NCI-H526 treated with DMSO at 0.1 percent for 48 hours (cell line): ENCODE results near the gene SIRPB1.
"Not testable (repeated sequence)": the region's sequence is repeated elsewhere in the genome, so short reads cannot be mapped to it uniquely, and the experiment has no call there.

Experiments
- DNase-seq: peaks from one replicate; lab custom pipeline; 2025; lab: John Stamatoyannopoulos, UW

SIRPB1 gene

DNA sequence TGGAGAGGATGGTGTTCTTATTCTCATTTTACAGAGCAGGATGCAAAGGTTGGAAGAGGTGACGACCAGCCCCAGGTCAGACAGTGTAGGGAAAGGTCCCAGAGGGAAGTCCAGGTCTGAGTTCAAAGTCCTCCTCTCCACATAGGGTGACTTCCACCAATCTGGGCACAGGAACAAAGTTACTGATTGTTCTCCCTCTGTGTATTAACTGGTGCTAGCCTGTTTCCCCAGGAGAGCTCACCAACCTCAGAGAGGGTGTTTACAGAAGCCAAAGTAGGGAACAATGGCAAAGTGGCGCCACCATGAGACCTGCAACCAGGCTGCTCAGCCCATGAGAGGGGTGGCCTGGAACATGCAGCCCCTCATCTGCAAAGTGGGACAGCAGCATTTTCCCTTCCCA is 16.8 kb upstream of the SIRPB1 start:
- DNase-seq = no peak

DNA sequence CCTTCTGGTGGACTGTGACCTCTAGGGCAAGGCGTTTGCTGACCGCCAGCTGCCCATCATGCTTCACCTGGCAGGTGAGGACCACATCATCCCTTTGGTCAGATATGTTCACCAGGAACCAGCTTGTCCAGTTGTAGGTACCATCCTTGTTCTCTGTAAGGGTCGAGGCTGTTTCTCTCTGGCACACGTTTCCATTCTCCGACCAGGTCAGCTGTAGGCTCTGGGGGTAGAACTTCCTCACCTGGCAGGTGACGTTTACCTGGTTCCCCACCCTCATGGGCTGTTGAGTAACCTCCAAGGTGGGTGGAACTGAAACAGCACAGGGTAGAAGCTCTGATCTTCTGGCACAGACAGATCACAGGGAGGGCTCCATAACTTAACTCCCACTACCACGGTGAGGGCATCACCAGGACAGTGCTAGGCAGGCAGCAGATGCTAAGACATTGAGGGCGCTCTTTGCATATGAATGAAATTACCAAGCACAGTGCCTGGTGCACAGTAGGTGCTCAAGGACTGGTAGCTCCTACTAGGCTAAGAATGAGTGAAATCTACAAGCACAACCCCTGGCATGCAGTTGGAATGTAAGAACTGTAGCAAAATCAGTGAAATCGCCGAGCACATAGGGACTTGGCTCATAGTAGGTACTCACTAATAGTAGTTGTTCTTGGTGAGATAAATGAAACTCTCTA is 15.6 kb upstream of the SIRPB1 start:
- no peak for DNase-seq

DNA sequence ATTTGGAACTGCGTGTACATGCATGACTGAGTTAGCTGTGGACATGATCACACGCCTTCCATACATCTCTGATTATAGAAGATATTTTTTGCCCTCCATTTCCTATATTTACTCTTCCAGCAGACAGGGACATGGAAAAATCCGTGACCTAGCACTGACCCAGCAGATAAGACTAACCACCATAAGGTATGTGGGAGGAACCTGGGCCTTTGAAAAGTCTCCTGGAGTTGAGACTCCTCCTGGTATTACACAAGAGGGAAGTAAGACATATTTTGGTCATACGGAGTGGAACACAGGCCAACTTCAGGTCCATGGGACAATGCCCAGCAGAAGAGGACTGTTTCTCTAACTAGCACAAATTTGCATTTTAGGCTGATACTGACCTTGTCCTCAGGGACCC is 13.7 kb upstream of the SIRPB1 start:
- no peak for DNase-seq

DNA sequence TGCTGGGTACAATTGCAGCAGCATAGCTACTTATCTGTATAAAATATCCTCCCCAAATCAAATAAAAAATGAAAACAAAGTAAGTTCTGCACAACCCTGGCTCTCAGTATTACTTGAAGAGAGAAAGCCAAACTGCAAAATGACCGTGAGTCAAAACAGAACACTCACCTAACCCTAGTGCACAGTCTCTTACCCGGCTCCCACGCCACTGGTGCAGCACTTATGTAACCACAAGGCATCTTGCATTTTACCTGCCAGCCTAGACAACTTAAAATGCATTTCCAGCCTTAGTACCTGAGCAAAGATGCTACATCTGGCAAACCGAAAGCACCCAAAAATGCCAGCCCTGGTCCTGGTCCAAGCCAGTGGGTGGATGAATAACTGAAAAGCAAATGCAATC is 12.4 kb upstream of the SIRPB1 start:
- no peak for DNase-seq

DNA sequence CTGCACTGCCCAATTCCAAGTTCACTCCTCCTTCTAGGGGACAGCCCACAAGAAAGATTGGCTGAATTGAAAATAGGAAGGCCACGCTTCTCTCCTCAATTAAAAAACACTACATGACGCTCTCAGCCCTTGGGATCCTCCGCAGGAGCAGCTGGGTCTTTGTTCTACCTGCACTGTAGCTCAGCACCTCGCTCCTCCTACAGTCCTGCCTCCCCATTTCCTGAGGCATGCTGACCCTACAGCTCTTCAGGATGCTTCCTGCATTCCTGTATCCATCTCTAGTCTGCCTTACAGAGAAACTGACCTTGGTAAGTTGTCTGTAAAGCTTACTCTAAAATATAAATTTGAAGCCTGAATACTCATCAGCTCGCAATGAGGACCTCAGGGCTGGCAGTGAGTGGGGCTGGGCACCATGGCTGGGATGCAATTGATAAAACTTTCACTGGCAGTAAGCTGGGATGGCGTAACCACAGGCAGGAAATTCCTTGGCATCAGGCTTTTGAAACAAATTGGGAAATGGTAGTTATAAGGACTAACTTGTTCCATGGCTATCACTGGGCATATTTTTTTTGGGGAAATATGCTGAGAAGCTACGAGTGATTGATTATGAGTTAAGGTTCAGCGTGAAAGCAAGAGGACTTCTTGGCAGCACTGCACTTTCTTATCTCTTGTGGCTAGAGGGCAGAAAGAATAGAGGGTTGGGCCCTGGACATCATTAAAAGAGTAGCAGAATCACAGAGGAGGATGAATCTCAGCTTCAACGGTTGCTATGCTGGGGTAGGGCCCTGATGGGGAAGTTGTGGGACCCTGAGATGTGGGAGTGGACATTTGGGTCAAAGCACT is 11.7 kb upstream of the SIRPB1 start:
- DNase-seq = no peak

DNA sequence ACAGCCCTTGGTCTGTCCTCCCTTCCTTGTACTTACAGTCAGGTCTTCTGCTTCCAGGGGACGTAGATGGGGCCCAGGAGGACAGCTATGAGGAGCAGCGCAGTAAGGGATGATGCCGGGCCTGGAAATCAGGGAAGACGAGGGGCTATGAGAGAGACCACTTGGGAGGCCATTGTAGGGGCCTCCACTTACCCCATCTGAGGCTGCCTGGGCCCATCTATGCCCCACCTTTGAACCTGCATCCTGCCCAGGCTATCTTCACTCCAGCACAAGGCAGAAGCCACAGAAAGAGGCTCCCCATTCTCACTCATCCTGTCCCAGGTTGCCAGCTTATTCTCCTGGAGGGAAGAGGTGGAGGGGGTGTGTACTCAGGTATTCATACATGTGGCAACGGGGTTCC is 10.4 kb upstream of the SIRPB1 start:
- DNase-seq = no peak

DNA sequence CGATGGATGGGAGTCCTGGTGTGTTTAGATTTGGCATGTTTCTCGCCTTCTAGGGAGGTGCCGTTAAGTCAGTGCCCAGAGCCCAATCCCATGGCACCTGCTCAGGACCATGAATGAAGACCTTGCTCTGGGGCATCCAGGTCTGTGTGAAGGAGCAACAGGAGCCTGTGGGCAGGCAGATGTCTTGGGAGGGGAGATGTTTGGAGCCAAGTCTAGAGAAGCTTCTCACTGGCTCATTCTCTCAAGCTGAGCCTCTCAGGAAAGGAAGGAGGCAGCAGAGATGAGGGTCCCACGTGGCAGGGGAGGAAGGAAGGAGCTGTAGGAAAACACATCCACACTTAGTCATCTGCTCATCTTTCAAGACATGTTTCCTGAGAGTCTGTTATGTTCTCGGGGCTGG is 9.5 kb upstream of the SIRPB1 start:
- no peak for DNase-seq

DNA sequence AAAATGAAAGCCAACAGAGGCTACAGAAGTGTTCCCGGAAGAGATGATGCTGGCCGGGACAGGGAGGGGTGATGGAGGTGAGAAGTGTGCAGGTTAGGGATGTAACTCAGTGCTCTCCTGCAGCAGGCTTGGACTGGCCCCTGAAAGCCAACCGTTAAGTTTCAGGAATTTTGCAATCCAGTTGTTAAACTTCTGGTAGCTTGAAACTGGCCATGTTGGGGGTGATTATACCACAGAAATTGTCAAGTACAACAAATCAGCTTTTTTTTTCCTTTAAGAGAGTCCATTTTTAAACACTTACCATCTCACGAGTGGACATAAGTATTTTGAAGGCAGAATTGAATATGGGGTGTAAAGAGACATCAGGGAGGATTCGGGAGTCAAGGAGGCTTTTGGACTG is 8.8 kb upstream of the SIRPB1 start:
- DNase-seq = no peak

DNA sequence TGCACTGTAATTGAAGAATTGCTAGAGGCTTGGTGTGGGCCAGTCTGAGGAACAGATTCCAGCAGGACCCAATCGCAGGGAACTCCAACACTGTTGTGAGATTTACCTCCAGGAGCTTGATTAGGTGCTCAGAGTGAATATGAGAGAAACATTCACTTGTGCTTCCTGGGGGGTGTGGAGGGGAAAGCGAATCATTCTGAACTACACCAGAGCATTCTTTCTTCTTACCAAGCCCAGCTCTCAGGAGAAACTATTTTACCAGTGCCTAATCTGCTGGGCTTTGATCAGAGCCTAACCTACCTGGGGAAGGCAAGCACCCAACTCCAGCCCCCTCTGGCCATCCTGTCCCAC is 7.4 kb upstream of the SIRPB1 start:
- no peak for DNase-seq

DNA sequence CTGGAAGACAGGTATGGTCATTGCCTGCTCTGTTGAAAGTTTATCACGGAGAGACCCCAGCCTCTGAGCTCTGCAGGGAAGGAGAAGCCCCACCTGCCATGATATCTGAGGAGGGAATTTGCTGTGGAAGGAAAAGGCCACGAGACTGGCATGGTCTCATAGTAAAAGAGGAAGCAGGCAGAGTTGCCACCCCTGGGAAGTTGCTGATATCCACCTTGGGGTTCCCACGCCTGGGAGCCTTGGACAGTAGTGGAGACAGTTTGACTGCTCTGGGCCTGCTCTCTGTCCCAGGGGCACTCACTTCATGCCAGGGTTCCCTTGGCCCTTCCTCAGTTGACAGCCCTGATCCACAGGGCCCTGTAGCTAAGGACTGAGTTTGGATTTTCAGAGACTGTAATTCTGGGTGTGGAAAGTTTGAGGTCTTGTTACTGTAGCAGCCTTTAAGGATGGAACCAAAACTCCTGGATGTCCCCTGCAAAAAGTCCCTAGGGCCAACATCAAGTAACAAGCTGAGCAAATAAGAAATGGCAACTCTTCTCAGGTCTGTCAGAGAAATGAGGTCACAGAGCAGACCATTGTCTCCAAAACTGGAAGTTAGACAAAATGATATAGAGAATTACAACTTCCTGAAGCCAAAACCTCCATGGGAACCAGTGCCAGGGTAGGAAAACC is 6.9 kb upstream of the SIRPB1 start:
- DNase-seq = no peak

DNA sequence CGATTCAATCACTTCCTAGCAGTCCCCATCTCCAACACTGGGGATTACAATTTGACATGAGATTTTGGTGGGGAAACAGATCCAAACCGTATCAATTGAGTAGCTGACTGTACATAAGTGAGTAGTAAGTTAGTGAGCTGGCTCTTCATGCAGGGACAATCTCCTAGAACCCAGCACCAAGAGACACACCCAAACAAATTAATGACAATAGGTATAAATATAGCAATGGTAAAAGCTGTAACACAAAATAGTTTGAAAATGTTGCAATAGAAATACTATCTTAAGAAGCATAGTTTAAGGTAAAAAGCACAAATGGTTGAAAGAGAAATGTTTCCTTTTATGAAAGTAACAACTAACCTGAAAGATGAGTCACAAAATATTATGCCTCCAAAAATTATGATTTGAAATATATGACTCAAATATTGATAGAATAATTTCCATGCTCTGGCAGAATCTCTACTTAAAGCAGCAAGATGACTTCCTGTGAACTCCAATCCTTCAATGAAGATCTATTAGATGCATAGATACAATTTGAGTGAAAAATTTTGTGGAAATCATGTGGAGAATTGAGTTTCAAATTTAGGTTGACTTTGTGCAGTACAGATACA is 5.4 kb upstream of the SIRPB1 start:
- no peak for DNase-seq

DNA sequence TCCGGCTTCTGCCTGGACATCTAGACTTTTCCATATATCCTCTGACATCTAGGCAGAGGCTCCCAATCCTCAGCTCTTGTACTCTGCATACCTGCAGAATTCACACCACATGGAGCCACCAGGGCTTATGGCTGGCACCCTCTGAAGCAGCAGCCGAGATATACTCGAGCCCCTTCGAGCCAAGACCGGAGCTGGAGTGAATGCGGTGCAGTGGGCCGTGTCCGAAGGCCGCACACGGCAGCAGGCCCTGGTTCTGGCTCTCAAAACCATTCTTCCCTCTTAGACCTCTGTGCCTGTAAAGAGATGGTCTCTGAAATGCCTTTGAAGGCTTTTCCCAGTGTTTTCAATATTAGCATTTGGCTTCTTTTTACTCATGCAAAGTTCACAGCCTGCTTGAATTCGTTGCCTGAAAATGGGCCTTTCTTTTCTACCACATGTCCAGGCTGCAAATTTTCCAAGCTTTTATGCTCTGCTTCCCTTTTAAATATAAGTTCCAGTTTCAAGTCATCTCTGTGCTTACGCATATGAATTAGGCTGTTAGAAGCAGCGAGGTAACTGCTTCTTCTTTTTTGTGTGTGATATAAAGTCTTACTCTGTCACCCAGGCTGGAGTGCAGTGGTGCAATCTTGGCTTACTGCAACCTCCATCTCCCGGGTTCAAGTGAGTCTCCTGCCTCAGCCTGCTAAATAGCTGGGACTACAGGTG is 3.8 kb upstream of the SIRPB1 start:
- no peak for DNase-seq

DNA sequence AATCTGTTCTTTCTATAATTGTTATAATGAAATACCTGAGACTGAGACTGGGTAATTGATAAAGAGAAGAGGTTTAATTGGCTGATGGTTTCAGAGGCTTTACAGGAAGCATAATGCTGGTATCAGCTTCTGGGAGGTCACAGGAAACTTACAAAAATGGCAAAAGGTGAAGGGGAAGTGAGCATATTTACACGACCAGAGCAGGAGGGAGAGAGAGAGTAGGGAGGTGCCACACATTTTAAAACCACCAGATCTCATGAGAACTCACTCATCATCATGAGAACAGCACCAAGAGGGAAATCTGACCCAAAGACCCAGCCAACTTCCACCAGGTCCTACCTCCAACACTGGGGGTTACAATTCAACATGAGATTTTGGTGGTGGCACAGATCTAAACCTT is 2.6 kb upstream of the SIRPB1 start:
- DNase-seq = no peak

DNA sequence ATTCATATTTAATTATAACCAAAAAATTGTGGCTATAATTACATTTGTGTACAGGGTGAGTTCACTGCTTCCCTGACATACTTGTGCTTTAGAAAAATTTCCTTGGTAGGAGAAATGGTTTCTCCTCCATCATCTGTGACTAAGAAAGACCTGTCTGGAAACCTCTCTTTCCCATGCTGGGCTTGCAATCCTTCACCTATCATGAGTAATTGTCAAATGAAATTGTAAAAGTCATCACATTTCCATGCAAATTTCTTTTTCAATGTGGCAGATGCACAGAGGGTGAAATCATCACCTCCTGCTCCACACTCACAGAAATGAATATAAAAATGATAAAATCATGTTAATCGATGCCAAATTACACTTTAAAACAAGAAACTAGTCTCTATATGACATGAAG is 1.5 kb upstream of the SIRPB1 start:
- no peak for DNase-seq

DNA sequence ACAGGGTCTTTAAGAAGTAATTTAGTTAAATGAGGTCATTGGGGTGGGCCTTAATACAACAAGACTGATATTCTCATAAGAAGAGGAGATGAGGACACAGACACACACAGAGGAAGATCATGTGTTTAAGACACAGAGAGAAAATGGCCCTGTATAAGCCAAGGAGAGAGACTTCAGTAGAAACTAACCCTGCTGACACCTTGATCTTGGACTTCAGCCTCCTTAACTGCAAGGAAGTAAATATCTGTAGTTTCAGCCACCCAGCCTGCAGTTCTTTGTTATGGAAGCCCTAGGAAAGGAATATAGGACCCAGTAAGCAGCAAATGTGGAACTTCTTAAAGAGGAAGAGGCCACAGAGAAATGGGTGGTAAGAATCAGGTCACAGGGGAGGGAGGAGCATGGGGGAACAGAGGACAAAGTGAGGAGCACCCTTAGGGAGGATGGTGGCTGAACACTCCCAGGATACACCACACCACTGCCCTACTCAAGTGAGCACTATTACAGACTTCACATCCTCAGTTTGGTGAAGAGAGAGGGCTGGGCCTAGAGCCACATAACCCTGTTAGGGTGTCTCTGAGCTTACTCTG is 762 bp downstream of the SIRPB1 start:
- no peak for DNase-seq

DNA sequence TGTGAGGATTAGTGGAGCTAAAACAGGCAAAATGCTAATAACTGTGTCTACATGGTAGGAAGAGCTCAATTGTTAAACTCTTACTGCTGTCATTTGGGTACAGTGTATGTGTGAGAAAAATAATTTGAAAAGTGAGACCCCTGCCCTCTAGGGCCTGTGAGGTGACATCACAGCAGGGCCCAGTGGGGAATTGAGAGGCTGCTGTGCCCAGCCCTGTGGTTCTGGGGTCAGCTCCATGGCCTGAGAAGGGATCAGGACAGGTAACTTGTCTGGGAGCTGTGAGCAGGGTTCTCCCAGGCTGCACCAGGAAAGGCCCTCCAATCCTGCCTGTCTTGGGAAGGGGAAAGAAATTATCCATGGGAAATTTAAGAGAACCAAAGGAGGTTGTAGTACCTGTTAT is 1.3 kb downstream of the SIRPB1 start:
- DNase-seq = no peak

DNA sequence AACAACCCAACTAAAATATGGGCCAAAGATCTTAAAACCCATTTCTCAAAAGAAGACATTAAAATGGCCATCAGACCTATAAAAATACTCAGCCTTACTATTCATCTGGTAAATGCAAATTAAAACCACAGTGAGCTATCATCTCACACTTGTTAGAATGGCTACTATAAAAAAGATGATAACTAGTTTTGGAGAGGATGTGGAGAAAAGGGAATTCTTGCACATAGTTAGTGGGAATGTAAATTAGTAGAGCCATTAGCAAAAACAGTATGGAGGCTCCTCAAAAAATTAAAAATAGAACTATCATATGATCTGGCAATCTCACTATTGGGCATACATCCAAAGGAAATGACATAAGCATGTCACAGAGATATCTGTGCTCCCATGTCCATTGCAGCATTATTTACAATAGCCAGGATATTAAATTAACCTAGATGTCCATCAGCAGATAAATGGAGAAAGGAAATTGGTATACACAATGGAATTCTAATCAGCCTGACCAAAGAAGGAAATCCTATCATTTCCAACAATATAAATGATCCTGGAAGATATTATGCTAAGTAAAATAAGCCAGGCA is 2.9 kb downstream of the SIRPB1 start:
- no peak for DNase-seq

DNA sequence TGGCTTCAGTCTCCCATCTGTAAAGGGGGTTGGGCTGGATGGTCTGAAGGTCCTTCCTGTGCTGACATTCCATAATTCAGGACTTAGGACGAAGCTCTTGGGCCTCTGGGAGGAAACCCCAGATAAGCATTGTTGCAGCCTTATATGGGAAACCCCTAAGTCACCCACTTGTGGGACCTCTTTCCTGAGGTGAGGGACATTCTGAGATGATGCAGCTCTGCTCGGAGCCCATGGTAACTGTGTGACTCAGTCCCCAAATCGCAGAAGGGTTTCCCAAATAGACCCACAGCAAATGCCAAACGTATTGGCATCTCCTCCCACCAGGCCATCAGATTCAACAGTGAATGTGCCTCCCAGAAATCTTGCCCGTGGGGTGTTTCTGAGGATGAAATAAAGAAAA is 9.4 kb downstream of the SIRPB1 start:
- DNase-seq = not testable (repeated sequence)

DNA sequence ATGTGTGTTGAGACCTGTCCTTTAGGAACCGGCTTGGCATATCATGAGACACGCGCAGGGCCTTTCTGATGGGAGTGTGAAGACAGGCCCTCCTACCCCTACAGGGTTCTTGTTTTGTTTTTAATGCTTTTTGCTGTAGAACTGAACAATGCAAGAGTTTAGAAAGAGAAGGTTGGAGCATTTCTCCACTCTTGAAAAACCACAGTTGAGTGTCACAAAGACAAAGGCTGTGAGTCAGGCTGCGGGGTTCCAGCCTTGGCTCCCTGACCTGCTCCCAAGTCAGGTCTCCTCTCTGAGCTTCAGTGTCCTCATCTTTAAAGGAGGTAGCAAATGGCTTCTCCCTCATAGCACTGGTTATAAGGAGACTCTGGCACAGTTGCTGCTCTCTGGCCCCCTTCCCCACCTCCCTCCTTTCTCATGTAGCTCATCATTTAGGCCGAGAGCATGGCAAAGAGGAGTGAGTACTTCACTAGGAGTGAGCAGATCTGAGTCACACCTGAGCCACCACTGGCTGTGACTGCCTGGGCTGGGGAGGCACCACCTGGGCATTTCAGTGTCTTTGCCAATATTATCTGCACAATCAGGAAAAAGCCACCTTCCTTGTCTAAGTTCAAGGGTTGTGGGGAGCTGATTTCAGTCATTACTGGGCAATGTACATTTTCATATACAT is 11.0 kb downstream of the SIRPB1 start:
- not testable (repeated sequence) for DNase-seq

DNA sequence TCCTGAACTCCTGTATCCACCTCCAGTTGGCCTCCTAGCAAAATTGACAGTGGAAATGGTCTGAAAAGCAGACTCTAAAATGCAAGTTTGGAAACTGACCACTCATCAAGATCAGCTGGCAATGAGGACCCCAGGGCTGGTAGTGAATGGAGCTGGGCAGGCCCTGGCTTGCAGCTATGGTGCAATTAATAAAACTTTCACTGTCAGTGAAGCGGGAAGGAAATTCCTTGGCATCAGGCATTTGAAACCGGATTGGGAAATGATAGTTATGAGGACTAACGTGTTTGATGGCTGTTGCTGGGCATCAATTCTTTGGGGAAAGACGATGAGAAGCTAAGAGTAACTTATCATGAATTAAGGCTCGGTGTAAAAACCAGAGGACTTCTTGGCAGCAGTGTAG is 19.1 kb downstream of the SIRPB1 start:
- DNase-seq = no peak

DNA sequence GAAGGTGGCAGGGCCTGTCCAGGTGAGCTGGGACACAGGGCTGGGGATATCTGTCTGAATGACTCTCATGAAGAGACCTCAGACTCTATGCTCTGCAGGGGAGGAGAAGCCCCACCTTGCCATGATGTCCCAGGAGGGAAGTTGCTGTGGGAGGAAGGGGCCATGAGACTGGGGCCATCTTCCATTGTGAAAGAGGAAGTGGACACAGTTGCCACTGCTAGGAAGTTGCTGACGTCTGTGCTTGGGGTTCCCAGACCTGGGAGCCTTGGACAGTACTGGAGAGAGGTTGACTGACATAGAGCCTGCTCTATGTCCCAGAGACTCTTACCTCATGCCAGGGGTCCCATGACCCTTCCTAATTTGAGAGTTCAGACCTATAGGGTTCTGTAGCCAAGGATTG is 24.5 kb downstream of the SIRPB1 start:
- DNase-seq = no peak
